NCI-H82 treated with DMSO at 0.1 percent for 48 hours (cell line): ENCODE results near the gene RNF141.
A peak's percentile ranks its signal among the peaks of the same experiment; 100 is the strongest.

Source experiments
- DNase-seq: peaks from one replicate; lab custom pipeline; 2025; ENCODE audit not compliant: unreplicated experiment; lab: John Stamatoyannopoulos, UW

RNF141 gene

GRCh38 chr11:10540915-10541560 is at the start of gene RNF141:
Gene RNF141 (minus strand): TSS chr11:10541187. CDS start chr11:10534158, 7,029 bp downstream.
- peak; percentile 81 for DNase-seq

GRCh38 chr11:10590218-10590915 is 49.4 kb upstream of the RNF141 start:
- no peak for DNase-seq

- DNase-seq: no peak
Observed at GRCh38 chr11:10588904-10589303, 47.9 kb upstream of the RNF141 start.

GRCh38 chr11:10587995-10588394 is 47.0 kb upstream of the RNF141 start:
- DNase-seq: no peak

- DNase-seq: no peak
Observed at GRCh38 chr11:10587388-10587787, 46.4 kb upstream of the RNF141 start.

- DNase-seq: no peak
Observed at GRCh38 chr11:10584071-10584501, 43.1 kb upstream of the RNF141 start.

- no peak for DNase-seq
Observed at GRCh38 chr11:10581481-10582019, 40.6 kb upstream of the RNF141 start.

- DNase-seq: no peak
Observed at GRCh38 chr11:10580623-10581022, 39.6 kb upstream of the RNF141 start.

GRCh38 chr11:10579700-10580099 is 38.7 kb upstream of the RNF141 start:
- no peak for DNase-seq

GRCh38 chr11:10576035-10576398 is 35.0 kb upstream of the RNF141 start:
- DNase-seq: no peak

- no peak for DNase-seq
Observed at GRCh38 chr11:10575346-10576034, 34.5 kb upstream of the RNF141 start.

- DNase-seq: no peak
Observed at GRCh38 chr11:10573556-10573955, 32.6 kb upstream of the RNF141 start.

GRCh38 chr11:10573028-10573427 is 32.0 kb upstream of the RNF141 start:
- DNase-seq: no peak

GRCh38 chr11:10572533-10572932 is 31.5 kb upstream of the RNF141 start:
- DNase-seq: no peak

- no peak for DNase-seq
Observed at GRCh38 chr11:10568486-10568941, 27.5 kb upstream of the RNF141 start, which contains the start of gene LYVE1. Gene LYVE1 (minus strand): TSS chr11:10568665. CDS start chr11:10568532, 133 bp downstream.

- DNase-seq: no peak
Observed at GRCh38 chr11:10567446-10567845, 26.5 kb upstream of the RNF141 start.

GRCh38 chr11:10566257-10566957 is 25.4 kb upstream of the RNF141 start:
- DNase-seq: no peak

- no peak for DNase-seq
Observed at GRCh38 chr11:10565493-10565892, 24.5 kb upstream of the RNF141 start.

- no peak for DNase-seq
Observed at GRCh38 chr11:10564696-10565318, 23.8 kb upstream of the RNF141 start.

- DNase-seq: no peak
Observed at GRCh38 chr11:10564030-10564429, 23.0 kb upstream of the RNF141 start.

GRCh38 chr11:10561947-10562346 is 21.0 kb upstream of the RNF141 start:
- DNase-seq: no peak
